ENCODE data around the gene RCOR2. TPM values are rescaled to one million over a fixed set of nuclear protein-coding genes. Genes with fewer than 3 reads are reported as not detected.
A peak's percentile ranks its signal among the peaks of the same experiment; 100 is the strongest.

The RCOR2 gene
- total RNA-seq, 1 experiment from 2014 or later: 77.4 TPM

DNA sequence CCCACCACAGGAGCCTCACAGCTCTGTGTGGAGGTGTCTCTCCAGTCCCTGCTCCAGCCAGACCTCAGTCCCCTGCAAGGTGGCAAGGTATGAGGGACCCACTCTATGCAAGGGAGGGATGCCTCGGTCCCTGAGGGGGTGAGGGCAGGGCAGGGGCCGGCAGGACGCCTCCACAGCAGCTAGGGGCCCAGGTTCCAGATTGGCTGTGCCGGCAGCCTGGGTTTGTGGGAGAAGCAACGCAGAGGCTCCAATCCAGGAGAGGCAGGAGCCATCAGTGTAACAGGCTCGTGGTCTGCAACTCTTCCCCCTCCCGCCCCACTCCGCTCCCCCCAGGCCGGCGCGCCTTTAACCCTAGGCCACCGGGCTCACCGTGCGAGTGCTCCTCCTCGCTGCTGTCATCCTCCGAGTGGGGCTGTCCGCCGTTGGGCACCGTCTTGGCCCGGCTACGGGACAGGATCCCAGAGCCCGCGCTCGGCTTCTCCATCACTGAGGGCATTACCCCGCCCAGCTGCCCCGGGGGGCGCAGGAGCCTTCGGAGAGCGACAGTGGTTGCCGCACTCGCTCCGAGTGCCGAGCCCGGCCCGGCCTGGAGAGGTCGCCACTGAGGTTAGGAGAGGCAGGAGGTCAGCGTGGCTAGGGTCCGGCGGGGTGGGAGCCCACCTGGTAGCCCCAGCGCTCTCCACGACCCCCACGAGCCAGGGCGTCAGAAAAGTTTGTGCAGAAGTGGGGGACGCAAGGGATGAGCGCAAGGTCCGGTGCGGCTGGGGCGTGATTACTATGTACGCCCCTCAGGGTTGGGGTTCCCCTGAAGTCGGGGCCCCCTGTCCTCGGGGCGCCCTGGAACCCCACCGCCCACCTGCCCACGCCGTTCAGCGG is 765 bp downstream of the RCOR2 start (continued):
- no peak for TF ChIP-seq CBFB (CRISPR knock-in tag; IDR thresholded peaks at IDR 0.05; ENCODE audit: low read depth)
- TF ChIP-seq SMAD3 (CRISPR knock-in tag; IDR thresholded peaks at IDR 0.05; ENCODE audit: borderline replicate concordance): 0 out of 2 replicates have a peak, but pooled peaks have one; percentile 18
- TF ChIP-seq ZSCAN18 (CRISPR knock-in tag; IDR thresholded peaks at IDR 0.05): no peak
- peak; percentile 65; the same call in 1 of the 2 replicates for TF ChIP-seq ARID4B (CRISPR knock-in tag; IDR thresholded peaks at IDR 0.05; ENCODE audit: borderline replicate concordance)
- no peak for TF ChIP-seq E2F5 (CRISPR knock-in tag; IDR thresholded peaks at IDR 0.05)
- no peak for TF ChIP-seq FOXJ3 (CRISPR knock-in tag; IDR thresholded peaks at IDR 0.05; ENCODE audit: borderline replicate concordance)
- TF ChIP-seq, protein P1, sequence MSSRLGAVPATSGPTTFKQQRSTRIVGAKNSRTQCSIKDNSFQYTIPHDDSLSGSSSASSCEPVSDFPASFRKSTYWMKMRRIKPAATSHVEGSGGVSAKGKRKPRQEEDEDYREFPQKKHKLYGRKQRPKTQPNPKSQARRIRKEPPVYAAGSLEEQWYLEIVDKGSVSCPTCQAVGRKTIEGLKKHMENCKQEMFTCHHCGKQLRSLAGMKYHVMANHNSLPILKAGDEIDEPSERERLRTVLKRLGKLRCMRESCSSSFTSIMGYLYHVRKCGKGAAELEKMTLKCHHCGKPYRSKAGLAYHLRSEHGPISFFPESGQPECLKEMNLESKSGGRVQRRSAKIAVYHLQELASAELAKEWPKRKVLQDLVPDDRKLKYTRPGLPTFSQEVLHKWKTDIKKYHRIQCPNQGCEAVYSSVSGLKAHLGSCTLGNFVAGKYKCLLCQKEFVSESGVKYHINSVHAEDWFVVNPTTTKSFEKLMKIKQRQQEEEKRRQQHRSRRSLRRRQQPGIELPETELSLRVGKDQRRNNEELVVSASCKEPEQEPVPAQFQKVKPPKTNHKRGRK (CRISPR knock-in tag; IDR thresholded peaks at IDR 0.05; ENCODE audit: borderline replicate concordance): no peak
- peak; percentile 64; the same call in 1 of the 2 replicates for TF ChIP-seq ZNF416 (CRISPR knock-in tag; IDR thresholded peaks at IDR 0.05)
- TF ChIP-seq NR1H2 (CRISPR knock-in tag; IDR thresholded peaks at IDR 0.05): no peak
- TF ChIP-seq PRRX2 (CRISPR knock-in tag; IDR thresholded peaks at IDR 0.05): no peak
- TF ChIP-seq ZNF317 (CRISPR knock-in tag; IDR thresholded peaks at IDR 0.05; ENCODE audit: borderline replicate concordance, low read depth): no peak
- no peak for TF ChIP-seq ZBTB43 (CRISPR knock-in tag; IDR thresholded peaks at IDR 0.05)
- TF ChIP-seq ZNF232 (CRISPR knock-in tag; IDR thresholded peaks at IDR 0.05): no peak
- no peak for TF ChIP-seq TCF7 (CRISPR knock-in tag; IDR thresholded peaks at IDR 0.05; ENCODE audit: low read depth)
- TF ChIP-seq MAX (CRISPR knock-in tag; IDR thresholded peaks at IDR 0.05): peak; percentile 43; the same call in 1 of the 2 replicates
- TF ChIP-seq, protein P2, sequence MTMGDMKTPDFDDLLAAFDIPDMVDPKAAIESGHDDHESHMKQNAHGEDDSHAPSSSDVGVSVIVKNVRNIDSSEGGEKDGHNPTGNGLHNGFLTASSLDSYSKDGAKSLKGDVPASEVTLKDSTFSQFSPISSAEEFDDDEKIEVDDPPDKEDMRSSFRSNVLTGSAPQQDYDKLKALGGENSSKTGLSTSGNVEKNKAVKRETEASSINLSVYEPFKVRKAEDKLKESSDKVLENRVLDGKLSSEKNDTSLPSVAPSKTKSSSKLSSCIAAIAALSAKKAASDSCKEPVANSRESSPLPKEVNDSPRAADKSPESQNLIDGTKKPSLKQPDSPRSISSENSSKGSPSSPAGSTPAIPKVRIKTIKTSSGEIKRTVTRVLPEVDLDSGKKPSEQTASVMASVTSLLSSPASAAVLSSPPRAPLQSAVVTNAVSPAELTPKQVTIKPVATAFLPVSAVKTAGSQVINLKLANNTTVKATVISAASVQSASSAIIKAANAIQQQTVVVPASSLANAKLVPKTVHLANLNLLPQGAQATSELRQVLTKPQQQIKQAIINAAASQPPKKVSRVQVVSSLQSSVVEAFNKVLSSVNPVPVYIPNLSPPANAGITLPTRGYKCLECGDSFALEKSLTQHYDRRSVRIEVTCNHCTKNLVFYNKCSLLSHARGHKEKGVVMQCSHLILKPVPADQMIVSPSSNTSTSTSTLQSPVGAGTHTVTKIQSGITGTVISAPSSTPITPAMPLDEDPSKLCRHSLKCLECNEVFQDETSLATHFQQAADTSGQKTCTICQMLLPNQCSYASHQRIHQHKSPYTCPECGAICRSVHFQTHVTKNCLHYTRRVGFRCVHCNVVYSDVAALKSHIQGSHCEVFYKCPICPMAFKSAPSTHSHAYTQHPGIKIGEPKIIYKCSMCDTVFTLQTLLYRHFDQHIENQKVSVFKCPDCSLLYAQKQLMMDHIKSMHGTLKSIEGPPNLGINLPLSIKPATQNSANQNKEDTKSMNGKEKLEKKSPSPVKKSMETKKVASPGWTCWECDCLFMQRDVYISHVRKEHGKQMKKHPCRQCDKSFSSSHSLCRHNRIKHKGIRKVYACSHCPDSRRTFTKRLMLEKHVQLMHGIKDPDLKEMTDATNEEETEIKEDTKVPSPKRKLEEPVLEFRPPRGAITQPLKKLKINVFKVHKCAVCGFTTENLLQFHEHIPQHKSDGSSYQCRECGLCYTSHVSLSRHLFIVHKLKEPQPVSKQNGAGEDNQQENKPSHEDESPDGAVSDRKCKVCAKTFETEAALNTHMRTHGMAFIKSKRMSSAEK (CRISPR knock-in tag; IDR thresholded peaks at IDR 0.05; ENCODE audit: borderline replicate concordance): no peak
- no peak for TF ChIP-seq NR2C2 (CRISPR knock-in tag; IDR thresholded peaks at IDR 0.05)
- TF ChIP-seq, protein P3, sequence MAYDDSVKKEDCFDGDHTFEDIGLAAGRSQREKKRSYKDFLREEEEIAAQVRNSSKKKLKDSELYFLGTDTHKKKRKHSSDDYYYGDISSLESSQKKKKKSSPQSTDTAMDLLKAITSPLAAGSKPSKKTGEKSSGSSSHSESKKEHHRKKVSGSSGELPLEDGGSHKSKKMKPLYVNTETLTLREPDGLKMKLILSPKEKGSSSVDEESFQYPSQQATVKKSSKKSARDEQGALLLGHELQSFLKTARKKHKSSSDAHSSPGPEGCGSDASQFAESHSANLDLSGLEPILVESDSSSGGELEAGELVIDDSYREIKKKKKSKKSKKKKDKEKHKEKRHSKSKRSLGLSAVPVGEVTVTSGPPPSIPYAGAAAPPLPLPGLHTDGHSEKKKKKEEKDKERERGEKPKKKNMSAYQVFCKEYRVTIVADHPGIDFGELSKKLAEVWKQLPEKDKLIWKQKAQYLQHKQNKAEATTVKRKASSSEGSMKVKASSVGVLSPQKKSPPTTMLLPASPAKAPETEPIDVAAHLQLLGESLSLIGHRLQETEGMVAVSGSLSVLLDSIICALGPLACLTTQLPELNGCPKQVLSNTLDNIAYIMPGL (CRISPR knock-in tag; IDR thresholded peaks at IDR 0.05): peak; percentile 88
- TF ChIP-seq USF2 (CRISPR knock-in tag; IDR thresholded peaks at IDR 0.05): 0 out of 2 replicates have a peak, but pooled peaks have one; percentile 7
